K562 (cell line): ENCODE measurements around the gene SMIM41. TPM values are rescaled to one million over a fixed set of nuclear protein-coding genes. Genes with fewer than 3 reads are reported as not detected.

Source experiments
- ASH1L ChIP-seq: fragments of 450-650 bp; IDR thresholded peaks from 2 replicates; pipeline ENCODE4 v1.6.1; 2018; ENCODE audit warnings: borderline replicate concordance, mild to moderate bottlenecking, low read depth; ENCODE audit not compliant: partially characterized antibody
- ATF1 ChIP-seq, 2 experiments: fragments of 450-650 bp in 1 of 2; IDR thresholded peaks; 2 replicates each; pipeline ENCODE4 v1.6.1; 2016; ENCODE audit warnings: missing compliant biosample characterization in 1 of 2, missing genetic modification characterization in 1 of 2
- CTBP1 ChIP-seq: fragments of 450-650 bp; IDR thresholded peaks from 2 replicates; pipeline ENCODE4 v1.6.1; 2016; ENCODE audit warnings: borderline replicate concordance
- GTF2F1 ChIP-seq: IDR thresholded peaks from 2 replicates; pipeline ENCODE4 v1.6.1; 2011; ENCODE audit warnings: low read depth, low read length, improper control_type of control experiment
- JUN ChIP-seq, 2 experiments: sonication (generic) in 1 of 2; formaldehyde crosslinking in 1 of 2; IDR thresholded peaks; 2 replicates each; pipeline versions ENCODE4 v1.6.1 to v1.8.0; 2012 to 2022; ENCODE audit warnings: borderline replicate concordance in 2 of 2, mild to moderate bottlenecking in 2 of 2, improper control_type of control experiment in 1 of 2, low read depth in 1 of 2, low read length in 1 of 2, missing genetic modification reagents in 1 of 2
- NFRKB ChIP-seq: fragments of 450-650 bp; IDR thresholded peaks from 2 replicates; pipeline ENCODE4 v1.6.1; 2016; ENCODE audit warnings: low read depth
- NR2C2 ChIP-seq, 2 experiments: fragments of 200-800 bp in 1 of 2; sonication (Bioruptor generic) in 1 of 2; sonication (generic) in 1 of 2; formaldehyde crosslinking in 1 of 2; IDR thresholded peaks; 2 replicates each; pipeline versions ENCODE4 v1.6.1 to v1.8.0; 2016 to 2022; ENCODE audit warnings: mild to moderate bottlenecking in 1 of 2, missing compliant biosample characterization in 1 of 2, missing genetic modification characterization in 1 of 2, missing genetic modification reagents in 1 of 2
- POLR2G ChIP-seq: fragments of 200-400 bp; formaldehyde crosslinking; IDR thresholded peaks from 2 replicates; pipeline ENCODE4 v1.6.1; 2017; ENCODE audit warnings: low read depth, mild to moderate bottlenecking, antibody characterized with exemption, low read length, moderate library complexity
- POU5F1 ChIP-seq: fragments of 150-350 bp; IDR thresholded peaks from 2 replicates; pipeline ENCODE4 v1.6.1; 2014; ENCODE audit warnings: borderline replicate concordance, low read length, low read depth, mild to moderate bottlenecking; ENCODE audit not compliant: partially characterized antibody
- SOX6 ChIP-seq: fragments of 450-650 bp; IDR thresholded peaks from 2 replicates; pipeline ENCODE4 v1.6.1; 2014; ENCODE audit warnings: mild to moderate bottlenecking
- SUPT5H ChIP-seq: fragments of 450-650 bp; IDR thresholded peaks from 2 replicates; pipeline ENCODE4 v1.6.1; 2016
- TFAP4 ChIP-seq: sonication (generic); formaldehyde crosslinking; IDR thresholded peaks from 2 replicates; pipeline ENCODE4 v1.8.0; 2022; ENCODE audit warnings: missing genetic modification reagents, mild to moderate bottlenecking, moderate library complexity, borderline replicate concordance
- ZNF212 ChIP-seq: fragments of 450-650 bp; formaldehyde crosslinking; IDR thresholded peaks from 2 replicates; pipeline ENCODE4 v1.4.0; 2020; ENCODE audit warnings: mild to moderate bottlenecking
- ZNF253 ChIP-seq: fragments of 250-450 bp; sonication (Bioruptor Pico); conservative IDR thresholded peaks from 2 replicates; pipeline ENCODE4 v1.6.1; 2021; ENCODE audit warnings: mild to moderate bottlenecking
- ZNF408 ChIP-seq: fragments of 250-450 bp; sonication (Bioruptor Pico); IDR thresholded peaks from 2 replicates; pipeline ENCODE4 v1.4.0; 2020; ENCODE audit warnings: low read depth, mild to moderate bottlenecking, moderate library complexity
- ZNF584 ChIP-seq: fragments of 200-800 bp; sonication (Bioruptor generic); IDR thresholded peaks from 2 replicates; pipeline ENCODE4 v1.6.1; 2016; ENCODE audit warnings: low read depth, mild to moderate bottlenecking, missing genetic modification characterization, missing compliant biosample characterization
- ZNF740 ChIP-seq, 3 experiments: fragments of 200-800 bp in 1 of 3; sonication (Bioruptor generic) in 1 of 3; sonication (generic) in 1 of 3; formaldehyde crosslinking in 1 of 3; IDR thresholded peaks; 2 replicates each; pipeline versions ENCODE4 v1.6.1 to v1.8.0; 2016 to 2022; ENCODE audit warnings: mild to moderate bottlenecking in 2 of 3, missing compliant biosample characterization in 2 of 3, missing genetic modification characterization in 2 of 3, missing genetic modification reagents in 1 of 3
- polyA plus RNA-seq, 8 experiments: library from polyadenylated mRNA; depleted of rRNA in 4 of 8; stranded (reverse) in 5 of 8; unstranded in 3 of 8; fragments of >200 nt; fragmentation: Nextera tagmentation in 2 of 8; fragmentation: Illumina TruSeq in 1 of 8; extraction: Ambion mirVana in 2 of 8; extraction: Trizol in 1 of 8; gene quantifications; 2 replicates each; pipeline versions ENCODE4 v1.2.1 to v1.2.3, GENCODE V29; 2011 to 2014; ENCODE audit warnings: inconsistent platforms in 1 of 8, missing spikeins in 1 of 8
- total RNA-seq, 7 experiments: library from RNA; depleted of rRNA in 6 of 7; stranded (reverse); fragments of >200 nt in 6 of 7; fragmentation: Illumina TruSeq in 2 of 7; extraction: Trizol in 2 of 7; gene quantifications; 2 replicates each; pipeline versions ENCODE4 v1.2.1 to v1.2.3, GENCODE V29; 2011 to 2021; ENCODE audit warnings: low replicate concordance in 1 of 7
- TF ChIP-seq, protein P1 (sequence below): sonication (generic); IDR thresholded peaks from 2 replicates; pipeline ENCODE4 v1.6.1; 2016
- TF ChIP-seq, protein P2 (sequence below): fragments of 200-800 bp; sonication (Bioruptor generic); IDR thresholded peaks from 2 replicates; pipeline ENCODE4 v1.6.1; 2017; ENCODE audit warnings: missing genetic modification characterization, missing compliant biosample characterization
- TF ChIP-seq, protein P3 (sequence below): fragments of 450-650 bp; IDR thresholded peaks from 2 replicates; pipeline ENCODE4 v1.6.1; 2017; ENCODE audit warnings: mild to moderate bottlenecking, moderate library complexity

SMIM41 gene
- total and polyA plus RNA-seq, 9 of the 15 experiments (the other 6 are each of a cell fraction or from before 2014, with no cell fraction given), result not detected

GRCh38 chr12:52063981-52064649, 15.4 kb upstream of the SMIM41 start (continued):
- TF ChIP-seq ZNF584 (peak; percentile 71; the same call in 1 of the 2 replicates), ZNF740 (CRISPR knock-in tag; IDR thresholded peaks at IDR 0.05) (no peak), ZNF740 (tag; IDR thresholded peaks at IDR 0.05) (no peak), CTBP1 (no peak), JUN (IDR thresholded peaks at IDR 0.05; ENCODE audit: borderline replicate concordance, low read depth, low read length) (peak; percentile 64), JUN (CRISPR knock-in tag; IDR thresholded peaks at IDR 0.05; ENCODE audit: borderline replicate concordance) (no peak), TFAP4 (CRISPR knock-in tag) (peak; percentile 65; the same call in 1 of the 2 replicates), ATF1 (CRISPR knock-in tag; IDR thresholded peaks at IDR 0.05) (no peak), ATF1 (tag; IDR thresholded peaks at IDR 0.05) (peak; percentile 66), ASH1L (no peak), NR2C2 (CRISPR knock-in tag; IDR thresholded peaks at IDR 0.05) (0 out of 2 replicates have a peak, but pooled peaks have one; percentile 21), NR2C2 (tag; IDR thresholded peaks at IDR 0.05) (peak; percentile 63), ZNF253 (no peak), POLR2G (peak; percentile 57), SOX6 (no peak), ZNF212 (CRISPR knock-in tag) (no peak), NFRKB (0 out of 2 replicates have a peak, but pooled peaks have one; percentile 24), ZNF408 (CRISPR knock-in tag) (no peak), SUPT5H (no peak), GTF2F1 (no peak), POU5F1 (no peak)
- TF ChIP-seq, protein P1, sequence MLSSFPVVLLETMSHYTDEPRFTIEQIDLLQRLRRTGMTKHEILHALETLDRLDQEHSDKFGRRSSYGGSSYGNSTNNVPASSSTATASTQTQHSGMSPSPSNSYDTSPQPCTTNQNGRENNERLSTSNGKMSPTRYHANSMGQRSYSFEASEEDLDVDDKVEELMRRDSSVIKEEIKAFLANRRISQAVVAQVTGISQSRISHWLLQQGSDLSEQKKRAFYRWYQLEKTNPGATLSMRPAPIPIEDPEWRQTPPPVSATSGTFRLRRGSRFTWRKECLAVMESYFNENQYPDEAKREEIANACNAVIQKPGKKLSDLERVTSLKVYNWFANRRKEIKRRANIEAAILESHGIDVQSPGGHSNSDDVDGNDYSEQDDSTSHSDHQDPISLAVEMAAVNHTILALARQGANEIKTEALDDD, result no peak
- TF ChIP-seq, protein P2, sequence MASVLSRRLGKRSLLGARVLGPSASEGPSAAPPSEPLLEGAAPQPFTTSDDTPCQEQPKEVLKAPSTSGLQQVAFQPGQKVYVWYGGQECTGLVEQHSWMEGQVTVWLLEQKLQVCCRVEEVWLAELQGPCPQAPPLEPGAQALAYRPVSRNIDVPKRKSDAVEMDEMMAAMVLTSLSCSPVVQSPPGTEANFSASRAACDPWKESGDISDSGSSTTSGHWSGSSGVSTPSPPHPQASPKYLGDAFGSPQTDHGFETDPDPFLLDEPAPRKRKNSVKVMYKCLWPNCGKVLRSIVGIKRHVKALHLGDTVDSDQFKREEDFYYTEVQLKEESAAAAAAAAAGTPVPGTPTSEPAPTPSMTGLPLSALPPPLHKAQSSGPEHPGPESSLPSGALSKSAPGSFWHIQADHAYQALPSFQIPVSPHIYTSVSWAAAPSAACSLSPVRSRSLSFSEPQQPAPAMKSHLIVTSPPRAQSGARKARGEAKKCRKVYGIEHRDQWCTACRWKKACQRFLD (CRISPR knock-in tag), result peak; percentile 16; the same call in 1 of the 2 replicates
- TF ChIP-seq, protein P3, sequence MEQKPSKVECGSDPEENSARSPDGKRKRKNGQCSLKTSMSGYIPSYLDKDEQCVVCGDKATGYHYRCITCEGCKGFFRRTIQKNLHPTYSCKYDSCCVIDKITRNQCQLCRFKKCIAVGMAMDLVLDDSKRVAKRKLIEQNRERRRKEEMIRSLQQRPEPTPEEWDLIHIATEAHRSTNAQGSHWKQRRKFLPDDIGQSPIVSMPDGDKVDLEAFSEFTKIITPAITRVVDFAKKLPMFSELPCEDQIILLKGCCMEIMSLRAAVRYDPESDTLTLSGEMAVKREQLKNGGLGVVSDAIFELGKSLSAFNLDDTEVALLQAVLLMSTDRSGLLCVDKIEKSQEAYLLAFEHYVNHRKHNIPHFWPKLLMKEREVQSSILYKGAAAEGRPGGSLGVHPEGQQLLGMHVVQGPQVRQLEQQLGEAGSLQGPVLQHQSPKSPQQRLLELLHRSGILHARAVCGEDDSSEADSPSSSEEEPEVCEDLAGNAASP, result no peak
